Aorta (tissue), 5 donors: ENCODE results near the gene IP6K3. TPM values are rescaled to one million over a fixed set of nuclear protein-coding genes. Genes with fewer than 3 reads are reported as not detected.

Source experiments
- ATAC-seq: fragments of 200-7000 bp; cut with Tn5 transposase; one replicate; pipeline ENCODE4 v1.9.1; 2022; ENCODE audit warnings: moderate library complexity; ENCODE audit not compliant: low FRiP score
- DNase-seq, 2 donors: peaks; one replicate each; pipeline ENCODE4 v3.0.0-alpha.2; 2020
- H3K27ac ChIP-seq, 2 donors: one replicate each; pipeline ENCODE4 v1.5.1; 2013; ENCODE audit warnings: low read length in 2 of 2, mild to moderate bottlenecking in 2 of 2, moderate library complexity in 2 of 2, control low read depth in 1 of 2, inconsistent platforms in 1 of 2, low read depth in 1 of 2
- H3K27me3 ChIP-seq, 2 donors: one replicate each; pipeline ENCODE4 v1.6.1; 2013; ENCODE audit warnings: control low read depth in 1 of 2, low read length in 1 of 2, mild to moderate bottlenecking in 1 of 2, moderate library complexity in 1 of 2; ENCODE audit not compliant: insufficient read depth in 2 of 2, control insufficient read depth in 1 of 2
- H3K36me3 ChIP-seq, 2 donors: one replicate each; pipeline ENCODE4 v1.6.1; 2013; ENCODE audit warnings: control low read depth in 1 of 2, low read length in 1 of 2, mild to moderate bottlenecking in 1 of 2; ENCODE audit not compliant: insufficient read depth in 2 of 2, control insufficient read depth in 1 of 2
- H3K4me1 ChIP-seq, 2 donors: one replicate each; pipeline ENCODE4 v1.6.1; 2013; ENCODE audit warnings: low read length in 2 of 2, control low read depth in 1 of 2, mild to moderate bottlenecking in 1 of 2, moderate library complexity in 1 of 2; ENCODE audit not compliant: insufficient read depth in 2 of 2, control insufficient read depth in 1 of 2
- H3K4me3 ChIP-seq, 2 donors: one replicate each; pipeline ENCODE4 v1.5.1; 2013; ENCODE audit warnings: low read length in 2 of 2, control low read depth in 1 of 2, mild to moderate bottlenecking in 1 of 2
- H3K9me3 ChIP-seq: one replicate; pipeline ENCODE4 v1.6.1; 2013; ENCODE audit warnings: mild to moderate bottlenecking, low read length; ENCODE audit not compliant: control insufficient read depth
- WGBS, 2 donors: extraction: QIAGEN DNeasy Blood & Tissue Kit; methylation state at CpG; one replicate each; pipeline ENCODE4 v1.1.7; 2013; 5-methylcytosine and 5-hydroxymethylcytosine counted together
- intact Hi-C, 2 donors: fragments of 100-400 bp; cut with DNase I; formaldehyde crosslinking; loops; one replicate each; pipeline versions ENCODE4 v1.14.2 to v1.15.0; 2022
- polyA plus RNA-seq, 2 donors: library from polyadenylated mRNA; stranded (reverse); fragments of 200-250 nt; gene quantifications; one replicate each; pipeline ENCODE4 v1.2.3, GENCODE V29; 2013
- total RNA-seq, 2 donors: library from RNA; stranded (reverse); fragmentation: NEBNext Ultra II Directional; extraction: Animal tissue kit (Norgen Biotek cat#: 25700); gene quantifications; one replicate each; pipeline ENCODE4 v1.2.1, GENCODE V29; 2021
- donor health status: healthy with polysubstance abuse.
- donor health status: Bipolar disorder and iron deficiency.
- donor health status: DM: no; HTN: no; CAD: no.
- donor health status: DM: no; HTN: no; CAD: no.
- donor health status: DM: yes; HTN: yes; CAD: no.

Gene IP6K3
- total and polyA plus RNA-seq, 4 donors: 0.63 to 1.0 TPM; not detected in 2

DNA sequence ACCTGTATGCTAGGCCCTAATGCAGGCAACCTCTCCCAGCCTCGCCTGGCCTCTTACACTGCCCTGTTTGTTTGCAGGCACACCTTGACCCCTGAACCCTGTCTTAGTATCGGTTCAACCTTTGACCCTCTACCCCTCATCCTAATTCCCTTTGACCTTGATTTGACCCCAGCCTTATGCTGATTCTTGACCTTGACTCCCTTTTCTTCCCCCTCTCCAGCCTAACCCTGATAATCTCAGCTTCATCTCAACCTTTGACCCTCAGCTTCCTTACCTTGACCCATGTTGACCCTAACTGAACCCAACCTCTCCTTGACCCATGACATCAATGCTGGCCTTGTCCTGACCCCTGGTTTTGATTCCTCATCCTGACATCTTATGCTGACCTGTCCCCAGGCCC lies 69.0 kb downstream of the IP6K3 start:
- no peak overlapping the region for H3K4me3 ChIP-seq
- no peaks in the 10 kb centered on the region for H3K27me3 ChIP-seq
- no peaks in the 10 kb centered on the region for H3K4me1 ChIP-seq
- 96 to 100% methylated on average over 2 of the region's 2 CpGs for WGBS, 2 donors
- DNase-seq: no peak
- intact Hi-C loops: no loop called here
- H3K27ac ChIP-seq: no peak overlapping the region
- no peaks in the 10 kb centered on the region for H3K36me3 ChIP-seq
- no peak for ATAC-seq
- H3K9me3 ChIP-seq: no peaks in the 10 kb centered on the region

DNA sequence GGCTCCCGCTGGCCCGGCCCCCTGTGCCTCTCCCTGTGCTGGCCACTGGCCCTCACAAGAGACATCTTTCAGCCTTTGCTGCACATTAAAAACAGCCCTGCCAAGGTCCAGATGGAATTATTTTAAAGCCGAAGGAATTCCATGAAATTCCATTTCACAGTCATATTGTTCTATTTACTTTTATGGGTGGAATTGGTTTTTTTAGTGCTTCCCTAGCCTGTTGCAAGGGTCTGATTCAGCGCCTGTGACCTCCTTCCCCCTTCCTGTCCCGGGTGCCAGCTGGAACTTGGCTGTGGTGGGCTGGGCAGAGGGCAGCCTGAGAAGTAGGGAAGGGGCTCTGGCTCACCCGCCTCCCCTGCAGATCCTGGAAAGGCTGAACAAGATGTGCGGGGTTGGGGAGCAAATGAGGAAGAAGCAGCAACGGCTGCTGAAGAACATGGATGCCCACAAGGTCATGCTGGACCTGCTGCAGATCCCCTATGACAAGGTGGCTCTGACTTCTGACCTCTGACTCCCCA lies 69.5 kb downstream of the IP6K3 start:
- intact Hi-C loops: no loop called here
- Histone ChIP-seq H3K27me3 (no peaks in the 10 kb centered on the region), H3K4me1 (no peaks in the 10 kb centered on the region), H3K27ac (no peak overlapping the region), H3K9me3 (no peaks in the 10 kb centered on the region), H3K36me3 (no peaks in the 10 kb centered on the region), H3K4me3 (no peak overlapping the region)
- no peak for ATAC-seq
- DNase-seq: no peak
- WGBS, 2 donors: 50 to 54% methylated on average over 8 of the region's 8 CpGs

DNA sequence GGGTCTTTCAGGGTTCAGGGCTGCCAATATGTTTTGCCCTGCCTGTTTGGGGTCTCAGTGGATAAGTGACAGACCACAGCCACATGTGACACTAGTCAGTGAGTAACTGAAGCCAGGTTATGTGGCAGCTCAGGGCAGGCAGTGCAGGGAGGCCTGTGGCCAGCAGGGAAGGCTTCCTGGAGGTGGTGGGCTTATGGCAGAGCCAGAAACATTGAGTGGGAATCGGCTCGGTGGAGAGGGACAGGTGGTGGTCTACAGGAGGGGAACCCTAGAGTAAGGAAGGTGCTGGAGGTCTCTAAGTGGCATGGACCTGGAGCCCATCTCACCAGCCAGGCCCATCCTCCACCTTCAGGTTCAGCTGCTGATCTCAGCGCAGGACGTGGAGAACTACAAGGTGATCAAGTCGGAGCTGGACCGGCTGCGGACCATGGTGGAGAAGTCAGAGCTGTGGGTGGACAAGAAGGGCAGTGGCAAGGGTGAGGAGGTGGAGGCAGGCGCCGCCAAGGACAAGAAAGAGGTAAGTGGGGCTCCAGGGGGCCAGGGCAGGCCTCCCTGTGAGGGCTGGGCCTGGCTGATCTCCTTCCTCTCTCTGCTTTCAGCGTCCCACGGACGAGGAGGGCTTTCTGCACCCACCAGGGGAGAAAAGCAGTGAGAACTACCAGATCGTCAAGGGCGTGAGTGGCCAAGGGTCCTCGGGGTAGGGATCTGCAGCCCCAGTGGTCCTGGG lies 70.1 kb downstream of the IP6K3 start:
- H3K36me3 ChIP-seq: no peaks in the 10 kb centered on the region
- H3K4me3 ChIP-seq: no peak overlapping the region
- no peak for DNase-seq
- intact Hi-C loops: no loop called here
- WGBS, 2 donors: 82 to 83% methylated on average over 15 of the region's 15 CpGs
- H3K4me1 ChIP-seq: no peaks in the 10 kb centered on the region
- ATAC-seq: no peak
- no peaks in the 10 kb centered on the region for H3K9me3 ChIP-seq
- H3K27me3 ChIP-seq: no peaks in the 10 kb centered on the region
- H3K27ac ChIP-seq: no peak overlapping the region

DNA sequence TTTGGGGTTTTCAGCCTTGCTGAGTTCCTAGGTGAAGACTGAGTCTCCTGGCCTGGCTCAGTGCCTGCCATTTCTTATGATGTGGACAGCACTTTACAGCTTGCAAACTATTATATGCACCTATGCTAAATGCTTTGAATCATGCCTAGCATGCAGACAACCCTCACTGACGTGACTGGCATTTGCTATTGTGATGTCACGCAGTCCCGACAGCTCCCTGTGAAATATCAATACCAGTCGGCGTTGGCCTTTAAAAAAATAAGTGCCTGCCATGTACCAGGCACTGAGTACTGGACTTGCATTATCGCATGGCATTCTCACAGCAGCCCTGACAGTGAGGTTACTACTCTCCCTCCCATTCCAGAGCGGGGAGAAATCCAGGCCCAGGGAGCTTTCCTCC lies 70.7 kb downstream of the IP6K3 start:
- Histone ChIP-seq H3K27me3 (no peaks in the 10 kb centered on the region), H3K4me3 (no peak overlapping the region), H3K27ac (no peak overlapping the region), H3K4me1 (no peaks in the 10 kb centered on the region), H3K36me3 (no peaks in the 10 kb centered on the region), H3K9me3 (no peaks in the 10 kb centered on the region)
- 92 to 93% methylated on average over 7 of the region's 7 CpGs for WGBS, 2 donors
- DNase-seq: no peak
- ATAC-seq: no peak
- intact Hi-C loops: no loop called here

DNA sequence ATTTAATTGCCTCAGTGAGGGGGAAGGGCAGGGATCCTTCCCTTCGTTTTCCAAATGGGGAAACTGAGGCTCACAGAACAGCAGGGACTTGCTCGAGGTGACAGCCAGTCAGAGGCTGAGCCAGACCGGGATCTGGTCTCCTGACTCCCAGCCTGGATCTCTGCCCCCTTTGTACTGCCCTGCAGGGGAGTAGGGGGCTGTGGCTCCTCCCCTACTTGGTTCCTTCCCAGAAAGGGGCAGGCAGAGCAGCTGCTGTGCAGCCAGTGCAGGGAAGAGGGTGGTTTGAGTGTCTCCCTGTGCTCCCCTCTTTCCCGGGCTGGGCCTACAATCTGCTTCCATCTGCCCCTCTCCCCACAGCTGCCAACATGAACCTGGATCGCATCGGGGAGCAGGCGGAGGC lies 72.9 kb downstream of the IP6K3 start:
- Histone ChIP-seq H3K9me3 (no peaks in the 10 kb centered on the region), H3K27me3 (no peaks in the 10 kb centered on the region), H3K4me1 (no peaks in the 10 kb centered on the region), H3K27ac (no peak overlapping the region), H3K36me3 (no peaks in the 10 kb centered on the region), H3K4me3 (no peak overlapping the region)
- intact Hi-C loops: loop anchor here in 1 of 2 donors (5.0 kb wide), 2 partner anchors 42 to 87 kb away; no protein-coding TSS in a partner anchor
- no peak for ATAC-seq
- WGBS, 2 donors: 74 to 77% methylated on average over 7 of the region's 7 CpGs
- no peak for DNase-seq

DNA sequence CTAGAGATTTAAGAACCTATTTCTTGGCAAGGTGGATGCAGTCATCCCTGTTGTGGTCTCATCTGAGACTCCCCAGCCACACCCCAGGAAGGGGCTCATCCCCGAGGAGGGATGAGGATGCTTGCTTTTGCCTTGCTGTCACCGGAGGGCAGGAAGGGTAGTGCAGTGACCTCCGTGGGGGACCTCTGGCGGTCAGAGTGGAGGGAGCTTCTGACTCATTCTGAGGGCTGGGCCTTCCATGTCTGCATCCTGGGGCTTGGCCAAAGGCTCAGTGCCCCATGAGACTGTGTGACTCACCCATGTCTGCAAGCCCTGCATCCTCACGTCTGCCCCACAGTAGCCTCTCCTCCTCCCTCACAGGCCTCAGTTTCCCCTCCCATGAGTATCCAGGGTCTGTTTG lies 73.9 kb downstream of the IP6K3 start:
- no peaks in the 10 kb centered on the region for H3K36me3 ChIP-seq
- no peak overlapping the region for H3K27ac ChIP-seq
- DNase-seq (peak; percentile 94 to 96), ATAC-seq (peak; percentile 86)
- no peak overlapping the region for H3K4me3 ChIP-seq
- no peaks in the 10 kb centered on the region for H3K9me3 ChIP-seq
- H3K4me1 ChIP-seq: no peaks in the 10 kb centered on the region
- H3K27me3 ChIP-seq: no peaks in the 10 kb centered on the region
- WGBS, 2 donors: 7 to 20% methylated on average over 5 of the region's 5 CpGs
- intact Hi-C loops: loop anchor here in 1 of 2 donors (5.0 kb wide), 2 partner anchors 41 to 86 kb away; no protein-coding TSS in a partner anchor

DNA sequence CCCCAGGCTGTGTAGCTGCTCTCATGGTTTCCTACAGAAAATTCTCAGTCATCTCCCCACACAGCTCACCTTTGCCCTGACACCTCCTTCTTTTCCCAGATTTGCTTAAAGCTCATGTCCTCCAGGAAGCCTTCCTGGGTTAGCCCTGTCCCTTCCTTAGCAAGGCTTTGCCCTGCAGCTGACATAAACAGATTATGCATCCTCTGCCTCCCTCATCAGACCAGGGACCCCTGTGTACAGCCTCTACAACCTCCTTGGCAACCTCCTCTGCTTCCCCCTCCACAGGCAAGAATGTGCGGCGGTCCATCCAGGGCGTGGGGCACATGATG lies 75.0 kb downstream of the IP6K3 start:
- Histone ChIP-seq H3K4me3 (no peak overlapping the region), H3K36me3 (no peaks in the 10 kb centered on the region), H3K27me3 (no peaks in the 10 kb centered on the region), H3K27ac (no peak overlapping the region), H3K9me3 (no peaks in the 10 kb centered on the region), H3K4me1 (no peaks in the 10 kb centered on the region)
- DNase-seq (no peak), ATAC-seq (no peak)
- 91 to 94% methylated on average over 3 of the region's 3 CpGs for WGBS, 2 donors
- intact Hi-C loops: loop anchor here in 1 of 2 donors (5.0 kb wide), 2 partner anchors 39 to 84 kb away; no protein-coding TSS in a partner anchor
